ENCODE data around the gene SLC3A2. TPM values are rescaled to one million over a fixed set of nuclear protein-coding genes. Genes with fewer than 3 reads are reported as not detected.

The SLC3A2 gene
- total RNA-seq, 1 donor from 2014 or later: 233 TPM

DNA sequence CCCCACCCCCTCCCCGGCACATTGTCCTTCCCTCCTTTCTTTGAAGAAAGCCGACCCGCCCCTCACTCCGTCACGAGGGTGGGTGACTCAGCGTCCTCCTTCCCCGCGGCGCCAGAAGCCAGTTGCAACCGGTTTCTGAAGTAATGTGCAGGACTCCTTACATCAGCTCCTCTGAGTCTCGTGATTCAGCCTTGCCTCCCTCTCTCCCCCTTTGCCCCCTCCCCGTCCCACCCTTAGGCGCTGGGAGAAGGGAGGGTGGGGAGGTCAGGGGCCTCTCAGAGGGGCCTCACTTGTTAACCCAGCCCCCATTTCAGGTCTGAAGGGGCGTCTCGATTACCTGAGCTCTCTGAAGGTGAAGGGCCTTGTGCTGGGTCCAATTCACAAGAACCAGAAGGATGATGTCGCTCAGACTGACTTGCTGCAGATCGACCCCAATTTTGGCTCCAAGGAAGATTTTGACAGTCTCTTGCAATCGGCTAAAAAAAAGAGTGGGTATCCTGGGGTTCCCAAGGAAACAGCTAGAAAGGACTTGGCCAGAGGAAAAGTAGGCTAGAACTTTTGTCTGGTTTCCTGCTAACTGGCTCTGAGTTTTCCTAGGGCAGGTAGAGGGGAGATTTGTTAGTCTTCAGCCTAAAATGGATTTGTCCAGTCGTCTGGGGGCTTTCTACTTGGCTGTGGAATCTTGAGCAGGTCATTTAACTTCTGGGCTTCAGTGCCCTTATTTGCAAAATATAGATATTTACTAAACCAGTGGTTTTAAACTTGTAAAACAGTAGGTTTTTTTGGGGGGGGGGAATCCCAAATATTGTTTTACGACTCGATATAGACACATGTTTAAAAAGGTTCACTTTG lies 1.1 kb downstream of the SLC3A2 start:
- ATAC-seq: peak; percentile 81

DNA sequence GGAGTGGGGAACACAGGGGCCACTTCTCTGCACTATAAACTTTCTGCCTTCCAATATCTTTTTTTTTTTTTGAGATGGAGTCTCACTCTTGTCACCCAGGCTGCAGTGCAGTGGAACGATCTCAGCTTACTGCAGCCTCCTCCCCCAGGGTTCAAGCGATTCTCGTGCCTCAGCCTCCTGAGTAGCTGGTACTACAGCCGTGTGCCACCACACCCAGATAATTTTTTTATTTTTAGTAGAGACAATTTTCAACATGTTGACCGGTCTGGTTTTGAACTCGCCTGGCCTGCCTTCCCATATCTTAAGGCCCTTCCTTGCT lies 1.7 kb downstream of the SLC3A2 start:
- ATAC-seq: no peak

DNA sequence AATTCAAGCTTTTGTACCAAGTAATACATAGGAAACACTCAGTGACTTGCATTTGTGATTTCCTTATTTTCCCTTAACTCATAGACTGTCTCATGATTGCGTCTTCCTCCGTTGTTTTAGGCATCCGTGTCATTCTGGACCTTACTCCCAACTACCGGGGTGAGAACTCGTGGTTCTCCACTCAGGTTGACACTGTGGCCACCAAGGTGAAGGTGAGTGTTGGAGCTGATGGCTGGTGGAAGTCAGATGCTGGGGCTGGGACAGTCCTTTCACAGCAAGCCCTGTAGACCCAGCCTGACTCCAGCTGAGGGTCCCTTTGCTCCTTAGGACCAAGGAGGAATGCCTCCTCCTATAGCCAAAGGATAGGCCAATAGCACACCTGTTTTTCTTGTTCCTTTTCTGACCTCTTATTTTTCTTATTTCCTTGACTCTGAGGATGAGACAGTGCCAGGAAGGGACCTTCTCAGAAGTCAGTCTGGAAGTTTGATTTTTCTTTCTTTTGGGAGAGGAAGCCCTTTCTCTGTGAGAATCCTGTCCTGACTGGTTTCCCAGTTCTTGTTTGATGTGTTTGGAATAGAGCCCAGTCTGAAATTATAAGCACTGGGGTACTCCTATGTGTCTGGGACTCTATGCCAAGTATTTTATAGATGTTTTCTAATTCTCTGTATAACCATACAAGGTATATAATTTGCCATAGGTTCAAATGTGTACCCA lies 2.2 kb downstream of the SLC3A2 start:
- ATAC-seq: no peak

DNA sequence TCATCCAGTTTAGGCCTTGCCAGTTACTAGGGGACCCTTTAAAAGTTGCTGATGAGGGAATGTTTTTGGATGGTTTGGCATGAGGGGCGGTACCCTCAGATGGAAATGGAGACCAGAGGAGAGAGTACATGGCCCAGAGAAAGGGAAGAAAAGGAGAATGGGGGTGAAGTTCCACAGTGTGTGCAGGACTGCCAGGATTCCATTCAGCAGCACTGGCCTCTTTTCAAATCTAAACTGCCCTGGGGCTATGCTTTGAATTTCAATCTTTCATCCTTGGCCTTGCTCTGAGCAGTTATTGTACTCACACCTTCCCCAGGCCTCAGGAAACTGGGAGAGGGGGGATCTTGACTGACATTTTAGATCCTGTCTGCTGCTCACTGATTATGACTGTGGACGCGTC lies 3.0 kb downstream of the SLC3A2 start:
- no peak for ATAC-seq

DNA sequence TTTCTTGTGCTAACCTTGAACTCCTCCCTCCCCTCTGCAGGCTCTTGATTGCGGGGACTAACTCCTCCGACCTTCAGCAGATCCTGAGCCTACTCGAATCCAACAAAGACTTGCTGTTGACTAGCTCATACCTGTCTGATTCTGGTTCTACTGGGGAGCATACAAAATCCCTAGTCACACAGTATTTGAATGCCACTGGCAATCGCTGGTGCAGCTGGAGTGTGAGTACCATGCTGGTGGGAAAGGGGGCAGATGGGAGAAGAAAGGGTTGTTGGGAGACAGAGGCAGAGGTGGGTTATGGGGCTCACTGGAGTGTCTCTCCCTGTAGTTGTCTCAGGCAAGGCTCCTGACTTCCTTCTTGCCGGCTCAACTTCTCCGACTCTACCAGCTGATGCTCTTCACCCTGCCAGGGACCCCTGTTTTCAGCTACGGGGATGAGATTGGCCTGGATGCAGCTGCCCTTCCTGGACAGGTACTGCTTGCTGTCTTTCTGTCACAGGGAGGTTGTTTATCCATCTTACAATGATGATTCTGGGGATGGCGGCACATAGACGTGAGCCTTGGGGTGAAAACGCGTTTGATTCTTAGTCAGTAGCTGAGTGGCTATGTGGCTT lies 4.5 kb downstream of the SLC3A2 start:
- ATAC-seq: no peak

DNA sequence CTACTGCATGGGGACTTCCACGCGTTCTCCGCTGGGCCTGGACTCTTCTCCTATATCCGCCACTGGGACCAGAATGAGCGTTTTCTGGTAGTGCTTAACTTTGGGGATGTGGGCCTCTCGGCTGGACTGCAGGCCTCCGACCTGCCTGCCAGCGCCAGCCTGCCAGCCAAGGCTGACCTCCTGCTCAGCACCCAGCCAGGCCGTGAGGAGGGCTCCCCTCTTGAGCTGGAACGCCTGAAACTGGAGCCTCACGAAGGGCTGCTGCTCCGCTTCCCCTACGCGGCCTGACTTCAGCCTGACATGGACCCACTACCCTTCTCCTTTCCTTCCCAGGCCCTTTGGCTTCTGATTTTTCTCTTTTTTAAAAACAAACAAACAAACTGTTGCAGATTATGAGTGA lies 7.7 kb downstream of the SLC3A2 start:
- ATAC-seq: no peak

DNA sequence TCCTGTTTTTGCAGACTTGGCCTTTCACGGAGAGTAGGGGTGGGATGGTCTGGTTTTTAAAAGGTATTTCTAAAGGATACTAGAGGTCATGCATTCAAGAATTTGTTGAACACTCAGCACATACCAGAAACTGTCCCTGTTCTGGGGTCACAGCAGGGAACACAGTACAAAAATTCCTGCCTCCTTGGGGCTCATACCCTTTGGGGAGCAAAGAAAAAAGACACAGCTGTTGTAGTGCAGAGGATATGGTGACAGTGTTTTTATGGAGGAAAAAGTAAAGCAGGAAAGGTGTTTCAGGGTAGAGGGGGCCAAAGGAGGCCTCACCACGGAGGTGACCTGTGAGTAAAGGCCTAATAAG lies 8.4 kb downstream of the SLC3A2 start:
- ATAC-seq: no peak

DNA sequence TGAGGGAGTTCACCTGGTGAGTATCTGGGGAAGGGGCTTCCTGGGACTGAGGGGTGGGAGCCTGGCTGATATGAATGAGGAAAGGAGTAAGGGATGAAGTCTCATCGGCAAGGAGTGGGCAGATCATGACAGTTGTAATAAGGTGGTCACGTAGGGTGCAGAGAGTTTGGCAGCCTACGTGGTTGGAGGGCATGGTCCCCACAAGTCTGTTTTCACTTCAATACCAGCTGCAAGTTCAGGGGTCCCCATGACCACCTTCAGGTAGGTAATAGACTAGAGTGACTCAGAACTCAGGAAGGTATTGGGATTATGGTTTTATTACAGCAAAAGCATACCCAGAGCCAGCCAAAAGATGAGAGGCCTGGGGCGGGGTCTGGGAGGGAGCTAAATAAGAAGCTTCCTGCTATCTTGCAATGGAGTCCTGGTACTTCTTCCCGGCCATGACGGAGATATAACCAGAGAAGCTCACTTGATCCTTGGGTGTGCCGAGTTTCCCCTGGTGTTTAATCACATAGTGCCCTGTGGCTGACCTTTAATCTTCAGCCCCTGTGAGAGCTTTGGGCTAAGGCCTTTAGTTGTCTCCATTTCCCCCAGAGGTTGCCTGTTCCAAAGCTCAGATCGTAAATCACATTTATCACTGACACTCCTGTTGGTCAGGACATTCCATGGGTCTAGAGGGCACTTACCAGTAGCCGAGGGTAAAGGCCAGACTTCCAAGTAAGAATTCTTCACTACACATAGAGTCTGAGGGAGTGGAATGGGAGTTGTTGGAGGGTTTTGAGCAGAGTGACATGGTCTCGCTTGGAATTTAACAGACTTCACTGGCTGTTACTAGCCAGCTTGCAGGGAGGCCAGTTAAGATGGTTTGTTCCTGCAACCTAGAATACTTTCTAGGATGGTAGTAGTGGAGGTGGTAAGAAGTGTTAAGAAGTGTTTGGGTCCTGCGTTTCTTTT lies 9.1 kb downstream of the SLC3A2 start:
- ATAC-seq: peak; percentile 21

DNA sequence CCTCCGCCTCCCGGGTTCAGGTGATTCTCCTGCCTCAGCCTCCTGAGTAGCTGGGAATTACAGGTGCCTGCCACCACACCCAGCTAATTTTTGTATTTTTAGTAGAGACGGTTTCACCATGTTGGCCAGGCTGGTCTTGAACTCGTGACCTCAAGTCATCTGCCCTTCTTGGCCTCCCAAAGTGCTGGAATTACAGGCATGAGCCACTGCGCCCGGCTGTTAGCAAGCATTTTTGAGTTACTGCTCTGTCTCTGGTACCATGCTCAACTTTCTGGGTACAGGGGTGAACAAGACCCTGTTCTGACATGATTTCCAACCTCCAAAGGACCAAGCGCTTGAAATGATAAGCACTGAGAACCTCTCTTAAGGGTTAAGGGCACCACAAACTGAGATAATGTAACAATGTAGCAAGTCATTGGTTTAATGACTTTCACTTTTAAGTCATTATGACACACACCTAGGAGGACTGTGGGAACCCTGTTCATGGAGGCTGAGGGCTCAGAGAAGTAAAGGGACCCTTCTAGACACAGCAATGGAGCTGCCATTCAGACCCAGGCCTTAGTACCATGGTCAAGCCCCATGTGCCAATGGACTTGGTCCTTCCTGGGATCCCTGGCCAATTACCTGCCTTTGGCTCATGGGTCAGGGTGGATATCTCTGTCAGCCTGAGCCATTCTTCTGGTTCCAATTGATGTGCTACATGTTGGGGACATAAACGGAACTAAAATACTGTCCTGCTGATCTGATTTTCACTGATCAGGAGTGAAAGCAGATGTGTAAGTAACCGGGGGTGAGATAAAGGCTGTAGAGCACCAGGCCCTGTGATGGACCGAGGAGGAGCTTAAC lies 11.6 kb downstream of the SLC3A2 start:
- ATAC-seq: no peak

DNA sequence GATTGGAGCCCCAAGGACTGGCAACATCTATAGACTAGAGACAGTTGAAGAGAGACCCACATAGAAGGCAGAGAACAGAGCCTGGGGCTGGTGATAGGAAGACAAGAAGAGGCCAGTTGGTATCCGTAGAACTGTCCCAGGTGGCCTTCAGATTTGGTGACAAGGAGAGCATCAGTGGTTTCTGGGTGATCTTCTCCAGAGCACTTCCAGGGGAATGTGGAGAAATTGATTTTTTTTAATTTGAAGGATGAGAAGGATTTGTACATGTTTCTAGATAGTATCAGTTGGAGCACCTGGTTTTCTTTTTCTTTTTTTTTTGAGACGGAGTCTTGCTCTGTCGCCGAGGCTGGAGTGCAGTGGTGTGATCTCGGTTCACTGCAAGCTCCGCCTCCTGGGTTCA lies 14.8 kb downstream of the SLC3A2 start:
- ATAC-seq: no peak

DNA sequence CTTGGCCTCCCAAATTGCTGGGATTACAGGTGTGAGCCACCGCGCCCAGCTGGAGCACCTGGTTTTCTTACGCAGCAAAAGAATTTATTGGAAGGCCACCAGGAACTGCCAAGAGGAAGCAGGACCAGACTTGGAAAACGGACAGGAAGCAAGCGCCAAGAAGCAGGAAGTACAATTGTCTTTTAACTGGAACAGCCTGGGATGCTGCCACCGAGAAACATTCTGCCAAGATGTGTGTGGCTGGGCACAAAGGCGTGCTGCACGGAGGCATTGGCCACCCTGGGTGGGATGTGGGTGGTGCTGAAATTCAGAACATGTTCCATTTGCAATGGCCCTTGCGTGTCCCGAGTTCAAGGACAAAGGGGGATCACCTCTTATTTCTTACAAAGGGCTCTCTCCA lies 15.4 kb downstream of the SLC3A2 start:
- ATAC-seq: peak; percentile 48

DNA sequence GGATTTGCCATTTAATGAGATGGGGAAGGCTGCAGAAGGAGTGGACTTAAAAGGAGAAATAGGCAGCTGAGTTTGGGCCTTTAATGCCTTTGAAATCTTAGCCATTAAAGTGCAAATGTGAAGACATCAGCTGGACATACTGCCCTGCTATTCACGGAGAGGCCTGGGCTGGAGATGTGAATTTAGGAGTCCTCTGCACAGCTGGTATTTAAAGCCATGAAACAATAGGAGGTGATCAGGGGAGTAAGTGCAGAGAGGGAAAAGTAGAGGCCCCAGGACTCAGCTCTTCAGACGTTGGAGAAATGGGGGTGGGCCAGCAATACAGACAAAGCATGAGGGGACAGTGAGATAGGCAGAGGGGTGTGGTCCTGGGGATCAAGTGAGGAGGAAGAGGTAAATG lies 16.6 kb downstream of the SLC3A2 start:
- no peak for ATAC-seq

DNA sequence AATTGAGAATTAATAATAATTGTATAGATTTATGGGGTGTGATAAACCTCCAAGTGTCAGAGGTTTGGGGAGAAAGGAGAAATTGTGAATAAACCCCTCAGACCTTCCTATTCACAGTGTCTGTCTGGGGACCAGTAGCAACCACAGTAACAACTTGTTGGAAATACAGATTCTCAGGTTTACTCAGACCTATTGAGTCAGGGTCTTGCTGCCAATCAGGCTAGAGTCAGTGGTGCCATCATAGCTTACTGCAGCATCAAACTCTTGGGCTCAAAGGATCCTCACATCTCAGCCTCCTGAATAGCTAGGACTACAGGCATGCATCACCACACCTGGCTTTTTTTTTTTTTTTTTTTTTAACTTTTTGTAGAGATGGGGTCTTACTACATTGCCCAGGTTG lies 17.3 kb downstream of the SLC3A2 start:
- no peak for ATAC-seq

DNA sequence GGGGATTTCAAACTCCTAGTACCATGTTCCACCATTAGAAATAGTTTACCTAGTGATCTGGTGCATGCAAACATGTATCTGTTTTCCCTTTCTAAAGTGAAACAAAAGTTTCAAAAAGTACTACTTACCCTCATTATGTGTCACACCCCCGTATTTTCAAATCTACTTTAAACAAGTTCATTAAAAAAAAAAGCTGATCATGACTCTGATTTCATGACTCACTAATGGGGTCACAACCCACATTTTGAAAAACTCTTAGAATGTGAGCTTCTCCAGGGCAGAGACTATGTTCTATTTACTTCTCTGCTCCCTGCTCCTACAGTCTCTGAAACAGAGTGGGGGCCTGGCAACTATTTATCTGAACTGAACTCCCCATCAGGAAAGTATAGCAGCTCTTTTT lies 22.2 kb downstream of the SLC3A2 start:
- no peak for ATAC-seq

DNA sequence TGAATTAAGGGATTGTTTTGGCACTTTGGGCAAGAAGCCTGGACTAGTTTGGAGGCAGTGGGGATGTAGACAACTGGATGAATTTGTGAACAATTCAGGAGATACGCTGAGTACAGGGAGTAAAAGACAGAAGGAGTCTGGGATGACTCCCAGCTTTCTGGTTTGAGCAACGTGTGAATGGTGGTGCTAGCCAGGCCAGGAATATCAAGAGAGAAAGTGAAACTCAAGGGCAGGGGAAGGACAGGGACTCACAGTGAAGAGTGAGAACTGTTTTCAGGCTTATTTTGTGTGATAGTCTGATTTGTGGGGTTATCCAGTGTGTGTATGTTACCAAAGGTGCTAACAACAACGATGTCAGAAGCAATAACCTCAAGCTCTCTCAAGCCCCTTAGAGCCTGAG lies 24.6 kb downstream of the SLC3A2 start:
- ATAC-seq: no peak

DNA sequence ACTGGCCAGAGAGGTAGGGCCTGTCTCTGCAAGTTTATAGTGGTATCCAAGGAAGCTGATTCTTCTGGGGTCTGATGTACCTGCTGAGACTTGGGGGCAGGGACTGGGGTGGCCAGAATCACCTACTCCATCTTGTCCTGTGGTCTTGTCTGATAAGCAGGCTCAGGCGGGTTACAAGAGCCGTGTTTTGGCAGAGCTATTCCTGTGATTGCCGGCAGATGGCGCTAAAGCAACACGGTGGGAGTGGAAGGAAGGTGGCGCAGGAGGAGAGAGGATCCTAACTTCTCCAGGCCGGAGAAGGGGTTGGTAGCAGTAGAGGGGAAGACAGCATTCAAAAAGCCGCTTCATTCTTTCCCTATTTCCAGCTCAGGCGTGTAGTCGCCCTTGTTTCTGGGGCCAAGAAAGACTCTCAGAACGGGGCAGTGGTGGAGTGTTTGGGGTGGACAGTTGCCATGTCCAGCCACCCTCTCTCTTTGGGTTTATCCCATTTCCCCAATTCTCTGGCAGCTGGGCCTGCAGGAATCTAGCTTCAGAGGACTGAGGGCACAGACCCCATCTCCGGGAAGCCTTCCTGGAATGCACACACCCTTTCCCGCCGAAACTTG lies 25.3 kb downstream of the SLC3A2 start:
- ATAC-seq: peak; percentile 76

DNA sequence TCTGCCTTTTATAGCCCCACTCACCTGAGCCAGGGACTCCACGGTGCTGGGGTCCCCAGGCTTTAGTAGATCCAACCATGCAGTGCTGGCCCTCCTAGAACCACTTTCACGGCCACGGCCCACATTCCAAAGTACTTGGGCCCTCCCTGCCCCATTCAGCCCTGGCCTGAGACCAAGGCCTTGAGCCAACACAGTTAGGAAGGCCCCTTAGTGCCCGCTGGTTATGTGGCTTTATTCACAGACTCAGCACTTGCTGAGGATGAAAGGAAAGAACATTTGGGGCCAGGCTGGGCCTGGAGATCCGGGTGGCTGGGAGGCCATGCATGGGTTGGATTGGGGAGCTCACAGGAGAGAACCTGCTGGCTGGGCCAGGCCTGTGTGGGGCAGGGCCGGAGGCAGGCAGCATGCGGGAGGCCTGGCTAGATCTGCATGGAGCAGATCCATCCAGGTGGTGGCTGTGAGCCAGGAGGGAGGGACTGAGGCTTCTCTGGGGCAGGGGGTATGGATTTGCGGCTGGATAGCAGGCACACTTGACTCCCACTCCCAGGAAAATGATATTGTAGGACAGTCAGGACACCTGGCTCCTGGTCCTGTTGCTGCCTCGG lies 27.9 kb downstream of the SLC3A2 start:
- ATAC-seq: peak; percentile 27

DNA sequence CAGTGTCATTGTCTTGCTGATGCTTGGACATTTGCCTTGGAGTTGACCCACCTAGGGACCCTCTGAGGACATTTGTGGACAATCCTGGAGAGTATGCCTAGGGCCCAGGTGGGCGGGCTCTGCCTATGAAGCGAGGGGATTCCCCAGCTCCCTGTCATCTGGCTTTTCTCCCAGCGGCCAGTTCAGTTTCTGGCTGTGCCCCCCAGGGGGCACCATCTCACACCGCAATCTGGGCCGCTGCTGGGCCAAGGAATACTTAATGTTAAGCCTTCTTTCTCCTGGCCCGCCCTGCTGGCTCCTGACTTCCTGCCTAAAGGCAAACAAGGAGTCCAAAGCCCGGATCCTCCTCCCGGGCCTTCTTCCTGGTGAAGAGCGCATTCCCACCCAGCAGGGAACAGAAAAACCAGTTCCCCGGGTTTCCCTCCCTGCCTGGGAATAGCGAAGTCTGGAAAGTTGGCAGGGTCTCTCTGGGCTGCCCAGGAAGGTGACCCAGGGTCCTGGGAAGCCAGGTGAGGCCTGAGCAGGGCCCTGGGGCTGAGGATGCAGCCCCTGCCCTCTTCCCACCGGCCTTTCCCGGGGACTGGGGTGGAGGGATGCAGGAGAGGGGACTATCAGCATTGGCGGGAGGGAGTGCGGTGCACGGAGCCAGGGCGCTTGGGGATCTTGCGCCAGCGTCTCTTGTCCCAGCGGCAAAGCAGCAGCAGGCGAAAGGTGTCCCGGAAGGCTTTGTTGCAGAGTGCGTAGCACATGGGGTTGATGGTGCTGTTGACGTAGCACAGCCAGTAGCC lies 28.6 kb downstream of the SLC3A2 start:
- peak; percentile 77 for ATAC-seq

DNA sequence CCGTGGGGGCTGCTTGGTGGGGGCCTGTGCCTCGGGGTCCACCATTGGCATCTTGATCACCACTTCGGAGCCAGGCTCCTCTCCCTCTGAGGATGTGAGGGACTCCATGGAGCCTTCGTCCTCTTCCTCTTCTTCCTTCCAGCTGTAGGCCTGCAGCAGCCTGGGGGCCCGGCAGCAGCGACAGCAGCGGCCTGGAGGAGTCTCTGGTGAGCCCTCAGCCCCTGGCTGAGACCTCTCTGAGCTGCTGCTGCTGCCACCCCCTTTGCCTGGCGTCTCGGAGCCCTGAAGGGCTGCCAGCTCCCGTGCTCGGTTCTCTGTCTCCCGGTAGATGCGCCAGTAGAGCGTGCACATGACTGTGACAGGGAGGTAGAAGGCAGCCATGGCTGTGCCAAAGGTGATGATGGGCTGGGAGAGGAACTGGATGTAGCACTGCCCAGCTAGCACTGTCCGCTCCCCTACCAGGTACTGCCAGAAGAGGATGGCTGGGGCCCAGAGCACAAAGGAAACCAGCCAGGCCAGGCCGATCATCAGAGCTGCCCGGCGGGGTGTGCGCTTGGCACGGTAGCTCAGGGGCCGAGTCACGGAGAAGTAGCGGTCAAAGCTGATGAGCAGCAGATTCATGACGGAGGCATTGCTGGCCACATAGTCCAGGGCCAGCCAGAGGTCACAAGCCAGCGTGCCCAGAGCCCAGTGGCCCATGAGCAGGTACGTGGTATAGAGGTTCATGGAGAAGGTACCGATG lies 29.6 kb downstream of the SLC3A2 start:
- ATAC-seq: no peak
